Measurements from ENCODE around the gene TMEM243.

GRCh38 chr7:87152897-87153641, 66.5 kb downstream of the TMEM243 start:
- TF ChIP-seq, protein P1, sequence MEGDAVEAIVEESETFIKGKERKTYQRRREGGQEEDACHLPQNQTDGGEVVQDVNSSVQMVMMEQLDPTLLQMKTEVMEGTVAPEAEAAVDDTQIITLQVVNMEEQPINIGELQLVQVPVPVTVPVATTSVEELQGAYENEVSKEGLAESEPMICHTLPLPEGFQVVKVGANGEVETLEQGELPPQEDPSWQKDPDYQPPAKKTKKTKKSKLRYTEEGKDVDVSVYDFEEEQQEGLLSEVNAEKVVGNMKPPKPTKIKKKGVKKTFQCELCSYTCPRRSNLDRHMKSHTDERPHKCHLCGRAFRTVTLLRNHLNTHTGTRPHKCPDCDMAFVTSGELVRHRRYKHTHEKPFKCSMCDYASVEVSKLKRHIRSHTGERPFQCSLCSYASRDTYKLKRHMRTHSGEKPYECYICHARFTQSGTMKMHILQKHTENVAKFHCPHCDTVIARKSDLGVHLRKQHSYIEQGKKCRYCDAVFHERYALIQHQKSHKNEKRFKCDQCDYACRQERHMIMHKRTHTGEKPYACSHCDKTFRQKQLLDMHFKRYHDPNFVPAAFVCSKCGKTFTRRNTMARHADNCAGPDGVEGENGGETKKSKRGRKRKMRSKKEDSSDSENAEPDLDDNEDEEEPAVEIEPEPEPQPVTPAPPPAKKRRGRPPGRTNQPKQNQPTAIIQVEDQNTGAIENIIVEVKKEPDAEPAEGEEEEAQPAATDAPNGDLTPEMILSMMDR (conservative IDR thresholded peaks at IDR 0.05; ENCODE audit: low read depth in 2 of 2) = no peak
- TF ChIP-seq, protein P2, sequence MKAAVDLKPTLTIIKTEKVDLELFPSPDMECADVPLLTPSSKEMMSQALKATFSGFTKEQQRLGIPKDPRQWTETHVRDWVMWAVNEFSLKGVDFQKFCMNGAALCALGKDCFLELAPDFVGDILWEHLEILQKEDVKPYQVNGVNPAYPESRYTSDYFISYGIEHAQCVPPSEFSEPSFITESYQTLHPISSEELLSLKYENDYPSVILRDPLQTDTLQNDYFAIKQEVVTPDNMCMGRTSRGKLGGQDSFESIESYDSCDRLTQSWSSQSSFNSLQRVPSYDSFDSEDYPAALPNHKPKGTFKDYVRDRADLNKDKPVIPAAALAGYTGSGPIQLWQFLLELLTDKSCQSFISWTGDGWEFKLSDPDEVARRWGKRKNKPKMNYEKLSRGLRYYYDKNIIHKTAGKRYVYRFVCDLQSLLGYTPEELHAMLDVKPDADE (IDR thresholded peaks at IDR 0.05) = no peak
- TF ChIP-seq EZH2 (IDR thresholded peaks at IDR 0.05; ENCODE audit: low read depth, unreplicated experiment) (no peak), POLR2AphosphoS5 (IDR thresholded peaks at IDR 0.05; ENCODE audit: low read depth) (no peak)

Measured in GM23338 (cell line).